Loucy (cell line): ENCODE measurements around the gene AP1G2.
A peak's percentile ranks its signal among the peaks of the same experiment; 100 is the strongest.
"Not testable (repeated sequence)": the region's sequence is repeated elsewhere in the genome, so short reads cannot be mapped to it uniquely, and the experiment has no call there.

Source experiments
- H2AFZ ChIP-seq: fragments of 200-600 bp; sonication (generic); 2 replicates; pipeline ENCODE4 v1.6.0; 2016; ENCODE audit warnings: antibody characterized with exemption, mild to moderate bottlenecking, low read length, moderate library complexity
- H3F3A ChIP-seq: fragments of 200-600 bp; 2 replicates; pipeline ENCODE4 v1.6.0; 2016; ENCODE audit warnings: antibody characterized with exemption, low read depth, mild to moderate bottlenecking
- H3K27me3 ChIP-seq: fragments of 200-600 bp; sonication (generic); 2 replicates; pipeline ENCODE4 v1.6.1; 2014; ENCODE audit warnings: low read length, mild to moderate bottlenecking; ENCODE audit not compliant: insufficient read depth, poor library complexity, severe bottlenecking
- H3K36me3 ChIP-seq: fragments of 200-600 bp; sonication (generic); 2 replicates; pipeline ENCODE4 v1.6.1; 2016; ENCODE audit warnings: low read length; ENCODE audit not compliant: insufficient read depth
- H3K4me1 ChIP-seq: fragments of 200-600 bp; sonication (generic); 2 replicates; pipeline ENCODE4 v1.5.1; 2014; ENCODE audit warnings: low read length, mild to moderate bottlenecking; ENCODE audit not compliant: insufficient read depth, poor library complexity, severe bottlenecking
- H3K4me2 ChIP-seq: fragments of 200-600 bp; sonication (generic); 2 replicates; pipeline ENCODE4 v1.6.0; 2014; ENCODE audit warnings: antibody characterized with exemption, low read length, low read depth, mild to moderate bottlenecking; ENCODE audit not compliant: poor library complexity, severe bottlenecking
- H3K4me3 ChIP-seq: fragments of 200-600 bp; sonication (generic); 2 replicates; pipeline ENCODE4 v1.5.1; 2014; ENCODE audit warnings: low read length, mild to moderate bottlenecking, mixed read lengths; ENCODE audit not compliant: poor library complexity, severe bottlenecking
- H3K79me2 ChIP-seq: fragments of 200-600 bp; sonication (generic); 2 replicates; pipeline ENCODE4 v1.6.1; 2014; ENCODE audit warnings: low read length; ENCODE audit not compliant: insufficient read depth
- H3K9ac ChIP-seq: fragments of 200-600 bp; sonication (generic); 2 replicates; pipeline ENCODE4 v1.6.0; 2014; ENCODE audit warnings: mild to moderate bottlenecking, low read depth, low read length, moderate library complexity; ENCODE audit not compliant: poor library complexity, severe bottlenecking
- H3K9me2 ChIP-seq: fragments of 200-600 bp; sonication (generic); replicated peaks from 2 replicates; pipeline ENCODE4 v1.6.1; 2016; ENCODE audit warnings: low read depth, low read length, mixed read lengths
- H3K9me3 ChIP-seq: fragments of 200-600 bp; sonication (generic); 2 replicates; pipeline ENCODE4 v1.6.1; 2014; ENCODE audit warnings: mild to moderate bottlenecking, antibody characterized with exemption, low read length, low read depth; ENCODE audit not compliant: insufficient read depth
- H4K20me1 ChIP-seq: fragments of 200-600 bp; sonication (generic); 2 replicates; pipeline ENCODE4 v1.6.0; 2014; ENCODE audit warnings: antibody characterized with exemption, low read length, mild to moderate bottlenecking; ENCODE audit not compliant: insufficient read depth, poor library complexity, severe bottlenecking
- EZH2phosphoT487 ChIP-seq: fragments of 200-600 bp; IDR thresholded peaks from 2 replicates; pipeline ENCODE4 v1.6.1; 2018; ENCODE audit warnings: antibody characterized with exemption, mild to moderate bottlenecking, moderate library complexity, borderline replicate concordance
- TF ChIP-seq, protein P1 (sequence below): fragments of 200-600 bp; sonication (generic); conservative IDR thresholded peaks from 2 replicates; pipeline ENCODE4 v1.5.1; 2014; ENCODE audit warnings: mild to moderate bottlenecking, antibody characterized with exemption, low read length

Gene AP1G2

DNA sequence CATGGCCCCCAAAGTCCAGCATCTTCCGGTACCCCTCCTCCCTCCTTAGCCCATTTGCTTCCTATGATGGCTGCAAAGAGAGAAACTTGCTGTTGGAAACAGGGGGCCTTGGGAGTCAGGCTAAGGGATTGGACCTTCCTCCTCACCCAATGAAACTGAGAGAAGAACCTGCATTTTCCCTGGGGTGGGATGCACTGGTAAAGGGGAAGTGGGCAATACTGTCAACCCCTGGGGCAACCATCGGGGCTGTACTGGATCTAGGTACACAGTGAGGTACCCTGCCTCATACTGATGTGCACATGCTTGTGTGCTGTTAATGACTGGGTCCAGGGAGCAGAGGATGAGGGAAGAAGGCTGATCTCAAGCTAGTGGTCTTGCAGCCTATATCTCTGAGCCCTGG is 22.0 kb upstream of the AP1G2 start:
- Histone ChIP-seq H4K20me1 (no peaks in the 10 kb centered on the region), H3K9ac (peak overlapping the region; percentile 20), H3K9me3 (no peaks in the 10 kb centered on the region), H3K4me3 (no peak overlapping the region), H3K27me3 (peaks cover 5% of the 10 kb centered on the region), H3K4me1 (peaks cover 8% of the 10 kb centered on the region), H2AFZ (peak overlapping the region; percentile 78), H3K4me2 (peak overlapping the region; percentile 45), H3F3A (no peaks in the 10 kb centered on the region), H3K79me2 (no peaks in the 10 kb centered on the region), H3K9me2 (no peaks in the 10 kb centered on the region), H3K36me3 (no peaks in the 10 kb centered on the region)
- TF ChIP-seq, protein P1, sequence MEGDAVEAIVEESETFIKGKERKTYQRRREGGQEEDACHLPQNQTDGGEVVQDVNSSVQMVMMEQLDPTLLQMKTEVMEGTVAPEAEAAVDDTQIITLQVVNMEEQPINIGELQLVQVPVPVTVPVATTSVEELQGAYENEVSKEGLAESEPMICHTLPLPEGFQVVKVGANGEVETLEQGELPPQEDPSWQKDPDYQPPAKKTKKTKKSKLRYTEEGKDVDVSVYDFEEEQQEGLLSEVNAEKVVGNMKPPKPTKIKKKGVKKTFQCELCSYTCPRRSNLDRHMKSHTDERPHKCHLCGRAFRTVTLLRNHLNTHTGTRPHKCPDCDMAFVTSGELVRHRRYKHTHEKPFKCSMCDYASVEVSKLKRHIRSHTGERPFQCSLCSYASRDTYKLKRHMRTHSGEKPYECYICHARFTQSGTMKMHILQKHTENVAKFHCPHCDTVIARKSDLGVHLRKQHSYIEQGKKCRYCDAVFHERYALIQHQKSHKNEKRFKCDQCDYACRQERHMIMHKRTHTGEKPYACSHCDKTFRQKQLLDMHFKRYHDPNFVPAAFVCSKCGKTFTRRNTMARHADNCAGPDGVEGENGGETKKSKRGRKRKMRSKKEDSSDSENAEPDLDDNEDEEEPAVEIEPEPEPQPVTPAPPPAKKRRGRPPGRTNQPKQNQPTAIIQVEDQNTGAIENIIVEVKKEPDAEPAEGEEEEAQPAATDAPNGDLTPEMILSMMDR: no peak
- TF ChIP-seq EZH2phosphoT487: no peak

DNA sequence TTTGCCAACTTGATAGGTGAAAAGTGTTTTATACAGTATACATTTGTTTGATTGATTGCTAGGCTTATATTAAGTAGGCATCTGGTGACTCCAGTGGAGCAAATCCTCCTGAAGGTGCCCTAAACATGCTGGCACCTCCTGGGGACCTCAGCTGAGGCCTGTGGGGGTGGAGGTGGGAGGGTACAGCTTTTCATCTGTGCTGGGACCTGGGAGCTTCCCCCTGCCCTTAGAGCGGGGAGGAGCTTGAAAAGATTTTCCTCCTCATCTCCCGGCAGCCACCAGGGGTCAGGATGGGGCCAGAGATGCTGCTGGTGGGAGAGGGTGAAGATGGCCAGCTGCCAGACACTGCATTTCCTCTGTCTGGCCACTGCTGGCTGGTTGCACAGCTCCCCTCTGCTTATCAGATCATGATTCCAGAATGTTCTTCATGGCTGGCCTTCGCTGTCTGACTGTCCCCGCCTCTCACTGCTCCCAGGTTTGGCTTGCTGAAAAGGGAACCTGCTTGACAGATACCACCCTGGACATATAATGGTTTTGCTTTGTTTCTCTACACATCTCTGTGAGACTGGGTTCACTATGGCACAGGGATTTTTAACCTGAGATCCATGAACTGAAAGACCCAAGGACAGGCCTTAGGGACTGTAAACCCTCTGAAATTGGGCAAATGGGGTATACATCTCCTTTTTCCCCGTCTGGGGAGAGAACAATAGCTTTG is 21.4 kb upstream of the AP1G2 start:
- Histone ChIP-seq H3K9me2 (no peaks in the 10 kb centered on the region), H3F3A (no peaks in the 10 kb centered on the region), H3K79me2 (no peaks in the 10 kb centered on the region), H3K4me1 (peaks cover 8% of the 10 kb centered on the region), H4K20me1 (no peaks in the 10 kb centered on the region), H3K36me3 (no peaks in the 10 kb centered on the region), H3K4me2 (peak overlapping the region; percentile 45), H3K9me3 (no peaks in the 10 kb centered on the region), H3K4me3 (no peak overlapping the region), H2AFZ (peak overlapping the region; percentile 78), H3K27me3 (peaks cover 5% of the 10 kb centered on the region), H3K9ac (peak overlapping the region; percentile 20)
- TF ChIP-seq, protein P1: peak; percentile 90
- no peak for TF ChIP-seq EZH2phosphoT487

DNA sequence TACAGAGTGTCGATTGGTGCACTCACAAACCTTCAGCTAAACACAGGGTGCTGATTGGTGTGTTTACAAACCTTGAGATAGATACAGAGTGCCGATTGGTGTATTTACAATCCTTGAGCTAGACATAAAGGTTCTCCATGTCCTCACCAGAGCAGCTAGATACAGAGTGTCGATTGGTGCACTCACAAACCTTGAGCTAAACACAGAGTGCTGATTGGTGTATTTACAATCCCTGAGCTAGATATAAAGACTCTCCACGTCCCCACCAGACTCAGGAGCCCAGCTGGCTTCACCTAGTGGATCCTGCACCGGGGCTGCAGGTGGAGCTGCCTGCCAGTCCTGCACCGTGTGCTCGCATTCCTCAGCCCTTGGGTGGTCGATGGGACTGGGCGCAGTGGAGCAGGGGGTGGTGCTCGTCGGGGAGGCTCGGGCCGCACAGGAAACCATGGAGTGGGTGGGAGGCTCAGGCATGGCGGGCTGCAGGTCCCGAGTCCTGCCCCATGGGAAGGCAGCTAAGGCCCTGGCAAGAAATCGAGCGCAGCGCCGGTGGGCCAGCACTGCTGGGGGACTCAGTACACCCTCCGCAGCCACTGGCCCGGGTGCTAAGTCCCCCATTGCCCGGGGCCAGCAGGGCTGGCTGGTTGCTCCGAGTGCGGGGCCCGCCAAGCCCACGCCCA is 17.1 kb upstream of the AP1G2 start:
- not testable (repeated sequence) for H3K36me3 ChIP-seq, H3F3A ChIP-seq, H4K20me1 ChIP-seq, H2AFZ ChIP-seq, H3K27me3 ChIP-seq, H3K9me3 ChIP-seq, H3K79me2 ChIP-seq, H3K4me3 ChIP-seq, H3K4me1 ChIP-seq, H3K4me2 ChIP-seq, H3K9ac ChIP-seq, H3K9me2 ChIP-seq

DNA sequence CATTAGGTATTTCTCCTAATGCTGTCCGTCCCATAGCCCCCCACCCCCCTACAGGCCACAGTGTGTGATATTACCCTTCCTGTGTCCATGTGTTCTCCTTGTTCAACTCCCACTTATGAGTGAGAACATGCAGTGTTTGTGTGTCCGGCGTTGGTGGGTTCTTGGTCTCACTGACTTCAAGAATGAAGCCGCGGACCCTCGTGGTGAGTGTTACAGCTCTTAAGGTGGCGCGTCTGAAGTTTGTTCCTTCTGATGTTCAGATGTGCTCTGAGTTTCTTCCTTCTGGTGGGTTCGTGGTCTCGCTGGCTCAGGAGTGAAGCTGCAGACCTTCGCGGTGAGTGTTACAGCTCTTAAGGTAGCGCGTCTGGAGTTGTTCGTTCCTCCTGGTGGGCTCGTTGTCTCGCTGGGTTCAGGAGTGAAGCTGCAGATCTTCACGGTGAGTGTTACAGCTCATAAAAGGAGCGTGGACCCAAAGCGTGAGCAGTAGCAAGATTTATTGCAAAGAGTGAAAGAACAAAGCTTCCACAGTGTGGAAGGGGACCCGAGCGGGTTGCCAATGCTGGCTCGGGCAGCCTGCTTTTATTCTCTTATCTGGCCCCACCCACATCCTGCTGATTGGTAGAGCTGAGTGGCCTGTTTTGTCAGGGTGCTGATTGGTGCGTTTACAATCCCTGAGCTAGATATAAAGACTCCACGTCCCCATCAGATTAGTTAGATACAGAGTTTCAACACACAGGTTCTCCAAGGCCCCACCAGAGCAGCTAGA is 16.4 kb upstream of the AP1G2 start:
- H3K9ac ChIP-seq, H3K27me3 ChIP-seq, H3K4me3 ChIP-seq, H3K36me3 ChIP-seq, H4K20me1 ChIP-seq, H2AFZ ChIP-seq, H3K4me1 ChIP-seq, H3K9me3 ChIP-seq, H3K79me2 ChIP-seq, H3K9me2 ChIP-seq, H3K4me2 ChIP-seq, H3F3A ChIP-seq: not testable (repeated sequence)
